Natural killer cell (primary cell): ENCODE data around the gene NME3. TPM values are rescaled to one million over a fixed set of nuclear protein-coding genes. Genes with fewer than 3 reads are reported as not detected.
A peak's percentile ranks its signal among the peaks of the same experiment; 100 is the strongest.

Source experiments
- ATAC-seq, 3 donors: fragments of 150-1000 bp in 2 of 3; fragments of 200-7000 bp in 1 of 3; cut with Tn5 transposase; 1 replicate in 1 of 3; 2 replicates in 2 of 3; pipeline ENCODE4 v1.10.0; 2021; ENCODE audit warnings: mild to moderate bottlenecking in 2 of 3, moderate library complexity in 2 of 3
- DNase-seq, 2 donors: peaks; one replicate each; pipeline versions ENCODE4 v3.0.0 to v3.0.0-alpha.2; 2013 to 2021; ENCODE audit warnings: mixed read lengths in 1 of 2
- H3K27ac ChIP-seq: one replicate; pipeline ENCODE4 v1.5.1; 2013; ENCODE audit warnings: mild to moderate bottlenecking, low read length
- H3K27me3 ChIP-seq: one replicate; pipeline ENCODE4 v1.6.1; 2013; ENCODE audit warnings: low read length; ENCODE audit not compliant: control insufficient read depth, insufficient read depth
- H3K36me3 ChIP-seq: one replicate; pipeline ENCODE4 v1.6.1; 2013; ENCODE audit warnings: low read length; ENCODE audit not compliant: control insufficient read depth, insufficient read depth
- H3K4me1 ChIP-seq: one replicate; pipeline ENCODE4 v1.6.1; 2013; ENCODE audit warnings: low read length; ENCODE audit not compliant: control insufficient read depth, insufficient read depth
- H3K4me3 ChIP-seq: one replicate; pipeline ENCODE4 v1.5.1; 2013; ENCODE audit warnings: low read length
- H3K9me3 ChIP-seq: one replicate; pipeline ENCODE4 v1.6.1; 2013; ENCODE audit warnings: low read length; ENCODE audit not compliant: control insufficient read depth, insufficient read depth
- H3K27ac Mint-ChIP-seq, 2 donors: one replicate each; pipeline ENCODE4 v1.8.0; 2022; ENCODE audit warnings: mild to moderate bottlenecking in 2 of 2, mixed read lengths in 2 of 2, moderate library complexity in 1 of 2
- H3K27me3 Mint-ChIP-seq, 2 donors: one replicate each; pipeline ENCODE4 v1.8.0; 2022; ENCODE audit warnings: low read depth in 2 of 2, mixed read lengths in 2 of 2
- H3K36me3 Mint-ChIP-seq: one replicate; pipeline ENCODE4 v1.8.0; 2022; ENCODE audit warnings: mixed read lengths
- H3K4me1 Mint-ChIP-seq, 2 donors: one replicate each; pipeline ENCODE4 v1.8.0; 2022; ENCODE audit warnings: mixed read lengths in 2 of 2
- H3K4me3 Mint-ChIP-seq: one replicate; pipeline ENCODE4 v1.8.0; 2022; ENCODE audit warnings: mild to moderate bottlenecking, moderate library complexity, mixed read lengths
- H3K9me3 Mint-ChIP-seq, 2 donors: one replicate each; pipeline ENCODE4 v1.8.0; 2022; ENCODE audit warnings: mixed read lengths in 2 of 2
- CTCF ChIP-seq: fragments of 200-600 bp; IDR thresholded peaks from one replicate; pipeline ENCODE4 v1.8.0; 2022; ENCODE audit warnings: antibody characterized with exemption
- whole genome bisulfite sequencing: methylation state at CpG from one replicate; pipeline ENCODE4 v1.1.7; 2013; ENCODE audit warnings: missing lambda C conversion rate; ENCODE audit not compliant: insufficient coverage; 5-methylcytosine and 5-hydroxymethylcytosine counted together
- intact Hi-C: fragments of 100-400 bp; cut with micrococcal nuclease; formaldehyde crosslinking; loops from one replicate; pipeline ENCODE4 v1.14.2; 2022
- total RNA-seq, 4 donors: library from RNA; stranded (reverse); fragments of 120-200 nt in 1 of 4; gene quantifications; one replicate each; pipeline versions ENCODE4 v1.2.3 to v1.2.4, GENCODE V29; 2013 to 2022

NME3 gene
- total RNA-seq, 3 donors from 2014 or later (not counting 1 experiment from before 2014, with no cell fraction given): 40.6 to 50.3 (median 46.2) TPM

GRCh38 chr16:1790611-1791255, 19.4 kb upstream of the NME3 start:
- Histone ChIP-seq H3K4me1 (no peaks in the 10 kb centered on the region), H3K27me3 (no peaks in the 10 kb centered on the region), H3K27ac (no peak overlapping the region), H3K9me3 (no peaks in the 10 kb centered on the region), H3K36me3 (peaks cover 20% of the 10 kb centered on the region), H3K4me3 (no peak overlapping the region)
- DNase-seq (no peak), ATAC-seq (no peak)
- 95% methylated on average over 44 of the region's 44 CpGs for WGBS
- no peak for TF ChIP-seq CTCF
- Mint-ChIP-seq H3K4me3 (no peak overlapping the region), H3K27me3 (no peaks in the 10 kb centered on the region), H3K27ac (no peak overlapping the region), H3K9me3 (no peaks in the 10 kb centered on the region), H3K4me1 (peaks cover 6% of the 10 kb centered on the region in 2 donors), H3K36me3 (no peaks in the 10 kb centered on the region)
- intact Hi-C loops: no loop called here

GRCh38 chr16:1790261-1790610, 18.9 kb upstream of the NME3 start:
- WGBS: 98% methylated on average over 15 of the region's 15 CpGs
- no peaks in the 10 kb centered on the region for H3K9me3 ChIP-seq
- H3K4me3 ChIP-seq: no peak overlapping the region
- Mint-ChIP-seq H3K27me3 (no peaks in the 10 kb centered on the region), H3K27ac (no peak overlapping the region), H3K9me3 (no peaks in the 10 kb centered on the region), H3K36me3 (no peaks in the 10 kb centered on the region), H3K4me1 (peaks cover 6 to 9% of the 10 kb centered on the region in 2 donors), H3K4me3 (no peak overlapping the region)
- peaks cover 5% of the 10 kb centered on the region for H3K4me1 ChIP-seq
- no peaks in the 10 kb centered on the region for H3K27me3 ChIP-seq
- ATAC-seq: no peak
- H3K27ac ChIP-seq: no peak overlapping the region
- H3K36me3 ChIP-seq: peaks cover 20% of the 10 kb centered on the region
- TF ChIP-seq CTCF: no peak
- DNase-seq: no peak
- intact Hi-C loops: no loop called here

GRCh38 chr16:1789643-1790045, 18.3 kb upstream of the NME3 start:
- Mint-ChIP-seq H3K9me3 (no peaks in the 10 kb centered on the region), H3K27ac (no peak overlapping the region), H3K27me3 (no peaks in the 10 kb centered on the region), H3K4me3 (no peak overlapping the region), H3K4me1 (peaks cover 6 to 13% of the 10 kb centered on the region in 2 donors), H3K36me3 (no peaks in the 10 kb centered on the region)
- H3K4me1 ChIP-seq: peaks cover 8% of the 10 kb centered on the region
- WGBS: 92% methylated on average over 25 of the region's 25 CpGs
- DNase-seq: no peak
- H3K4me3 ChIP-seq: no peak overlapping the region
- no peak for TF ChIP-seq CTCF
- no peak overlapping the region for H3K27ac ChIP-seq
- H3K36me3 ChIP-seq: peaks cover 20% of the 10 kb centered on the region
- intact Hi-C loops: no loop called here
- no peak for ATAC-seq
- H3K27me3 ChIP-seq: no peaks in the 10 kb centered on the region
- no peaks in the 10 kb centered on the region for H3K9me3 ChIP-seq

- peak overlapping the region in 1 of 2 donors; percentile 68 for H3K27ac Mint-ChIP-seq
- ATAC-seq (no peak), DNase-seq (no peak)
- H3K4me1 ChIP-seq: peaks cover 15% of the 10 kb centered on the region
- intact Hi-C loops: no loop called here
- WGBS: 91% methylated on average over 19 of the region's 19 CpGs
- H3K9me3 Mint-ChIP-seq: no peaks in the 10 kb centered on the region
- H3K4me3 Mint-ChIP-seq: peak overlapping the region; percentile 35
- no peaks in the 10 kb centered on the region for H3K27me3 Mint-ChIP-seq
- no peaks in the 10 kb centered on the region for H3K36me3 Mint-ChIP-seq
- H3K36me3 ChIP-seq: peaks cover 20% of the 10 kb centered on the region
- peaks cover 6 to 13% of the 10 kb centered on the region in 2 donors for H3K4me1 Mint-ChIP-seq
- no peak overlapping the region for H3K4me3 ChIP-seq
- TF ChIP-seq CTCF: no peak
- no peaks in the 10 kb centered on the region for H3K27me3 ChIP-seq
- no peak overlapping the region for H3K27ac ChIP-seq
- H3K9me3 ChIP-seq: no peaks in the 10 kb centered on the region
Observed at GRCh38 chr16:1788708-1789100, 17.4 kb upstream of the NME3 start.
